HFFc6 (cell line): ENCODE data around the gene CACNB4. TPM values are rescaled to one million over a fixed set of nuclear protein-coding genes. Genes with fewer than 3 reads are reported as not detected.

Experiments
- DNase-seq: peaks from one replicate; pipeline ENCODE4 v3.0.0-alpha.2; 2018
- H3K27ac Mint-ChIP-seq: 2 replicates; pipeline ENCODE4 v1.8.0; 2020; ENCODE audit warnings: mild to moderate bottlenecking, mixed read lengths
- H3K27me3 Mint-ChIP-seq: 2 replicates; pipeline ENCODE4 v1.8.0; 2021; ENCODE audit warnings: mild to moderate bottlenecking, moderate library complexity, mixed read lengths; ENCODE audit not compliant: insufficient read depth
- H3K36me3 Mint-ChIP-seq: 2 replicates; pipeline ENCODE4 v1.8.0; 2021; ENCODE audit warnings: low read depth, mixed read lengths
- H3K4me1 Mint-ChIP-seq: 2 replicates; pipeline ENCODE4 v1.8.0; 2020; ENCODE audit warnings: low read depth, mixed read lengths
- H3K4me3 Mint-ChIP-seq: 2 replicates; pipeline ENCODE4 v1.8.0; 2020; ENCODE audit warnings: mild to moderate bottlenecking, moderate library complexity, mixed read lengths
- H3K9me3 Mint-ChIP-seq: 2 replicates; pipeline ENCODE4 v1.8.0; 2020; ENCODE audit warnings: mild to moderate bottlenecking, mixed read lengths
- total RNA-seq, 6 experiments: library from RNA; stranded (reverse); fragmentation: NEBNext Ultra II Directional; extraction: Animal tissue kit (Norgen Biotek cat#: 25700); gene quantifications; 2 replicates in 1 of 6; 3 replicates in 5 of 6; pipeline ENCODE4 v1.2.3, GENCODE V29; 2021
- TF ChIP-seq, protein P1 (sequence below): fragments of 200-600 bp; sonication (generic); IDR thresholded peaks from 2 replicates; pipeline ENCODE4 v1.5.0; 2021; ENCODE audit warnings: antibody characterized with exemption, mild to moderate bottlenecking

Gene CACNB4
- total RNA-seq, 6 experiments from 2014 or later, result 0.05 to 0.23 (median 0.21) TPM; not detected in 3

DNA sequence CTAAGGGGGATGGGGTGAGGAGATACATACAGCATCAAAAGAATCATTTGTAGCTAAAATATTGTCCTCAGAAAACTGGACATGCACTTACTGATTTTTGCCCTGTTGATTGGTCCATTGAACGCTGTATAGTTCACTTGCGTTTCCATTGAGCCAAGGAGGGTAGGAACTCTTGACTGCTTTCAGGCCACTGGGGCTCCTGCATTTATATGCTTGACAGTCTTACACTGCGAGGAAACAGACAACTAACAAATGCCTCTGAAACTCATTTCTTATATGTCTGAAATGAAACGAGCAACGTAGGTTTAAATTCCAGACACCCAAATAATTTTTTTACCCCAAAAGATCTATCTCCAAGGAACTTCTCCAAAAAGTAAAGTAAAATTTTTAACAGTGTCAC, 312.8 kb downstream of the CACNB4 start:
- Mint-ChIP-seq H3K4me3 (no peak overlapping the region), H3K9me3 (no peaks in the 10 kb centered on the region), H3K27me3 (no peaks in the 10 kb centered on the region; the same call in 1 of the 2 replicates), H3K36me3 (no peaks in the 10 kb centered on the region; the same call in 1 of the 2 replicates), H3K27ac (no peak overlapping the region), H3K4me1 (no peaks in the 10 kb centered on the region)
- no peak for DNase-seq
- TF ChIP-seq, protein P1, sequence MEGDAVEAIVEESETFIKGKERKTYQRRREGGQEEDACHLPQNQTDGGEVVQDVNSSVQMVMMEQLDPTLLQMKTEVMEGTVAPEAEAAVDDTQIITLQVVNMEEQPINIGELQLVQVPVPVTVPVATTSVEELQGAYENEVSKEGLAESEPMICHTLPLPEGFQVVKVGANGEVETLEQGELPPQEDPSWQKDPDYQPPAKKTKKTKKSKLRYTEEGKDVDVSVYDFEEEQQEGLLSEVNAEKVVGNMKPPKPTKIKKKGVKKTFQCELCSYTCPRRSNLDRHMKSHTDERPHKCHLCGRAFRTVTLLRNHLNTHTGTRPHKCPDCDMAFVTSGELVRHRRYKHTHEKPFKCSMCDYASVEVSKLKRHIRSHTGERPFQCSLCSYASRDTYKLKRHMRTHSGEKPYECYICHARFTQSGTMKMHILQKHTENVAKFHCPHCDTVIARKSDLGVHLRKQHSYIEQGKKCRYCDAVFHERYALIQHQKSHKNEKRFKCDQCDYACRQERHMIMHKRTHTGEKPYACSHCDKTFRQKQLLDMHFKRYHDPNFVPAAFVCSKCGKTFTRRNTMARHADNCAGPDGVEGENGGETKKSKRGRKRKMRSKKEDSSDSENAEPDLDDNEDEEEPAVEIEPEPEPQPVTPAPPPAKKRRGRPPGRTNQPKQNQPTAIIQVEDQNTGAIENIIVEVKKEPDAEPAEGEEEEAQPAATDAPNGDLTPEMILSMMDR, result no peak

DNA sequence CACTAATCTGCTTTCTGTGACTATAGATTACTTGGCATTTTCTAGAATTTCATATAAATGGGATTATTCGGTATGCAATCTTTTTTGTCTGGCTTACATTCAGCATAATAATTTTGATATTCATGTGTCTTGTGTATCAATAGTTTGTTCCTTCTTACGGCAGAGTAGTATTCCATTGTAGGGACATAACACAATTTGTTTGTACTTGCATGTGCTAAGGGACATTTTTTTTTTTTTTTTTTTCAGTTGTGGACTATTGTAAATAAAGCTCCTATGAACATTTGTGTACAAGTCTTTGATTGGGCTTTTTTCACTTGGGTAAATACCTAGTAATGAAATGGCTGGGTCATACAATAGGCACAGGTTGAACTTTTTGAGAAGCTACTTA, 315.7 kb downstream of the CACNB4 start:
- Mint-ChIP-seq H3K9me3 (no peaks in the 10 kb centered on the region), H3K36me3 (peaks cover 20% of the 10 kb centered on the region), H3K27ac (no peak overlapping the region), H3K4me3 (no peak overlapping the region), H3K4me1 (no peaks in the 10 kb centered on the region), H3K27me3 (peaks cover 1% of the 10 kb centered on the region)
- no peak for DNase-seq
- TF ChIP-seq, protein P1, result no peak

Other genes starting within 250 kb of the CACNB4 start
- 10 to 100 TPM; 33.4 to 40.3 (median 38.5) TPM for gene STAM2, start 76.7 kb upstream of the CACNB4 start, total RNA-seq
- 10 to 100 TPM; 13.7 to 20.9 (median 16.0) TPM for gene FMNL2, start 236.1 kb upstream of the CACNB4 start, total RNA-seq